Omental fat pad (tissue), 4 donors: ENCODE measurements around the gene CD4. TPM values are rescaled to one million over a fixed set of nuclear protein-coding genes. Genes with fewer than 3 reads are reported as not detected.

Experiments
- ATAC-seq: fragments of 150-250 bp; one replicate; pipeline ENCODE4 v1.9.1; 2016; ENCODE audit warnings: mild to moderate bottlenecking, moderate library complexity; ENCODE audit not compliant: low FRiP score
- DNase-seq: peaks from one replicate; pipeline ENCODE4 v3.0.0-alpha.2; 2019; ENCODE audit warnings: low spot score
- CTCF ChIP-seq, 3 donors: fragments of 450-650 bp; IDR thresholded peaks; one replicate each; pipeline ENCODE4 v1.5.1; 2016 to 2017; ENCODE audit warnings: antibody characterized with exemption in 3 of 3, mild to moderate bottlenecking in 3 of 3, moderate library complexity in 2 of 3
- total RNA-seq, 4 donors: library from RNA; depleted of rRNA; stranded (reverse); fragments of >200 nt; gene quantifications; one replicate each; pipeline ENCODE4 v1.1.0, GENCODE V29; 2016

CD4 gene
- total RNA-seq, 4 donors from 2014 or later, result 19.7 to 26.5 (median 21.8) TPM

- no peak for TF ChIP-seq CTCF (IDR thresholded peaks at IDR 0.05)
- no peak for DNase-seq
- no peak for ATAC-seq
These were observed 2.8 kb upstream of the CD4 start for GRCh38 chr12:6786416-6787094.

- ATAC-seq (no peak), DNase-seq (no peak)
- TF ChIP-seq CTCF (IDR thresholded peaks at IDR 0.05), result no peak
These were observed 2.0 kb upstream of the CD4 start for GRCh38 chr12:6787309-6787708.

GRCh38 chr12:6790496-6791150 is 1.3 kb downstream of the CD4 start:
- no peak for TF ChIP-seq CTCF (IDR thresholded peaks at IDR 0.05)
- DNase-seq (no peak), ATAC-seq (no peak)

- no peak for ATAC-seq
These were observed 2.7 kb downstream of the CD4 start for GRCh38 chr12:6791931-6792520.

GRCh38 chr12:6792522-6793201 is 3.3 kb downstream of the CD4 start:
- no peak for ATAC-seq
- TF ChIP-seq CTCF (IDR thresholded peaks at IDR 0.05), result no peak
- no peak for DNase-seq

More at GRCh38 chr12:6791931-6792520, 2.7 kb downstream of the CD4 start:
- TF ChIP-seq CTCF (IDR thresholded peaks at IDR 0.05), result no peak
- DNase-seq, result no peak

- ATAC-seq (no peak), DNase-seq (no peak)
- no peak for TF ChIP-seq CTCF (IDR thresholded peaks at IDR 0.05)
These were observed 5.8 kb downstream of the CD4 start for GRCh38 chr12:6795088-6795487.
